SK-N-SH (cell line): Measurements from ENCODE around the gene GOT1. TPM values are rescaled to one million over a fixed set of nuclear protein-coding genes. Genes with fewer than 3 reads are reported as not detected.

ENCODE experiments used
- CTCF ChIA-PET: fragments of 300-600, 350-600 bp; formaldehyde crosslinking; extraction: SDS; loops from one replicate; lab custom pipeline; 2021; lab: Yijun Ruan, JAX
- POLR2A ChIA-PET: fragments of 350-600 bp; sonication (Branson Sonifier 250); formaldehyde crosslinking; extraction: SDS; loops from one replicate; lab custom pipeline; 2020; ENCODE audit warnings: antibody characterized with exemption, inconsistent platforms; lab: Yijun Ruan, JAX
- DNase-seq: peaks from one replicate; pipeline ENCODE4 v3.0.0; 2012
- H2AFZ ChIP-seq: fragments of 200-600 bp; sonication (generic); 2 replicates; pipeline ENCODE4 v1.8.1; 2016; ENCODE audit warnings: antibody characterized with exemption, mild to moderate bottlenecking, low read depth
- H3F3A ChIP-seq: fragments of 200-600 bp; sonication (generic); replicated peaks from 2 replicates; pipeline ENCODE3; 2016; ENCODE audit warnings: antibody characterized with exemption, mild to moderate bottlenecking; ENCODE audit not compliant: insufficient read depth
- H3K27ac ChIP-seq, 2 experiments: fragments of 200-500 bp in 1 of 2; fragments of 200-600 bp in 1 of 2; sonication (Bioruptor generic) in 1 of 2; sonication (generic), shearing (Covaris generic) in 1 of 2; 2 replicates each; pipeline versions ENCODE4 v1.5.1 to v1.6.1; 2014 to 2016; ENCODE audit warnings: low read depth in 2 of 2, inconsistent platforms in 1 of 2, low read length in 1 of 2, mild to moderate bottlenecking in 1 of 2, mixed read lengths in 1 of 2
- H3K27me3 ChIP-seq: fragments of 200-600 bp; sonication (generic), shearing (Covaris generic); 2 replicates; pipeline ENCODE4 v1.6.1; 2016; ENCODE audit warnings: mixed run types; ENCODE audit not compliant: insufficient read depth
- H3K36me3 ChIP-seq, 2 experiments: fragments of 200-500 bp in 1 of 2; fragments of 200-600 bp in 1 of 2; sonication (Bioruptor generic) in 1 of 2; sonication (generic) in 1 of 2; replicated peaks in 1 of 2; 2 replicates each; pipeline versions ENCODE3 to v1.5.1; 2014 to 2016; ENCODE audit warnings: low read length in 1 of 2, mild to moderate bottlenecking in 1 of 2; ENCODE audit not compliant: insufficient read depth in 2 of 2, control insufficient read depth in 1 of 2
- H3K4me1 ChIP-seq, 2 experiments: fragments of 200-500 bp in 1 of 2; fragments of 200-600 bp in 1 of 2; sonication (Bioruptor generic) in 1 of 2; sonication (generic), shearing (Covaris generic) in 1 of 2; 2 replicates each; pipeline versions ENCODE4 v1.5.1 to v1.6.1; 2014 to 2016; ENCODE audit warnings: low read depth in 1 of 2, low read length in 1 of 2, mixed run types in 1 of 2; ENCODE audit not compliant: insufficient read depth in 2 of 2, control insufficient read depth in 1 of 2
- H3K4me2 ChIP-seq: fragments of 200-600 bp; sonication (generic), shearing (Covaris generic); 2 replicates; pipeline ENCODE4 v1.6.1; 2017; ENCODE audit warnings: mixed run types
- H3K4me3 ChIP-seq, 2 experiments: fragments of 200-500 bp in 1 of 2; fragments of 200-600 bp in 1 of 2; sonication (Bioruptor generic) in 1 of 2; sonication (generic), shearing (Covaris generic) in 1 of 2; 2 replicates each; pipeline versions ENCODE4 v1.5.1 to v1.8.1; 2014 to 2016; ENCODE audit warnings: low read depth in 2 of 2, inconsistent platforms in 1 of 2, low read length in 1 of 2, mild to moderate bottlenecking in 1 of 2, mixed read lengths in 1 of 2, moderate library complexity in 1 of 2
- H3K79me2 ChIP-seq: fragments of 200-600 bp; sonication (generic); 2 replicates; pipeline ENCODE4 v1.8.1; 2017; ENCODE audit warnings: mild to moderate bottlenecking; ENCODE audit not compliant: insufficient read depth
- H3K9ac ChIP-seq: fragments of 200-600 bp; sonication (generic); 2 replicates; pipeline ENCODE4 v1.6.1; 2017; ENCODE audit warnings: mixed run types
- H3K9me2 ChIP-seq: fragments of 200-600 bp; sonication (generic); 2 replicates; pipeline ENCODE4 v1.6.1; 2017; ENCODE audit warnings: mixed run types
- H3K9me3 ChIP-seq: fragments of 200-600 bp; sonication (generic); 2 replicates; pipeline ENCODE4 v1.6.1; 2017; ENCODE audit warnings: mixed run types, mild to moderate bottlenecking, moderate library complexity
- H4K20me1 ChIP-seq: fragments of 200-600 bp; sonication (generic); 2 replicates; pipeline ENCODE4 v1.6.1; 2017; ENCODE audit warnings: mild to moderate bottlenecking, mixed run types; ENCODE audit not compliant: insufficient read depth
- CTCF ChIP-seq: fragments of 200-600 bp; sonication (generic); IDR thresholded peaks from 2 replicates; pipeline ENCODE4 v1.6.1; 2017; ENCODE audit warnings: antibody characterized with exemption, mild to moderate bottlenecking, moderate library complexity
- FOSL2 ChIP-seq: IDR thresholded peaks from 2 replicates; pipeline ENCODE4 v1.4.0; 2012; ENCODE audit warnings: low read depth, mild to moderate bottlenecking, moderate library complexity, borderline replicate concordance
- GABPA ChIP-seq: IDR thresholded peaks from 2 replicates; pipeline ENCODE4 v1.4.0; 2012; ENCODE audit warnings: low read depth, mild to moderate bottlenecking
- GATA2 ChIP-seq: sonication (generic); formaldehyde crosslinking; IDR thresholded peaks from 2 replicates; pipeline ENCODE4 v1.5.0; 2020; ENCODE audit warnings: mild to moderate bottlenecking, missing genetic modification reagents
- IRF3 ChIP-seq: fragments of 150-350 bp; IDR thresholded peaks from 2 replicates; pipeline ENCODE4 v1.6.1; 2016; ENCODE audit warnings: mild to moderate bottlenecking, low read depth, low read length
- MEF2A ChIP-seq: IDR thresholded peaks from 2 replicates; pipeline ENCODE4 v1.4.0; 2012; ENCODE audit warnings: low read depth, borderline replicate concordance
- MXI1 ChIP-seq: IDR thresholded peaks from 2 replicates; pipeline ENCODE4 v1.6.1; 2012; ENCODE audit warnings: mild to moderate bottlenecking, low read depth, low read length, improper control_type of control experiment
- POLR2AphosphoS5 ChIP-seq: IDR thresholded peaks from 2 replicates; pipeline ENCODE4 v1.6.1; 2012; ENCODE audit warnings: low read depth, low read length
- RCOR1 ChIP-seq: fragments of 150-350 bp; IDR thresholded peaks from 2 replicates; pipeline ENCODE4 v1.6.1; 2017; ENCODE audit warnings: antibody characterized with exemption, low read length
- REST ChIP-seq: IDR thresholded peaks from 2 replicates; pipeline ENCODE4 v1.6.1; 2012; ENCODE audit warnings: mild to moderate bottlenecking, low read depth, low read length, moderate library complexity
- RFX5 ChIP-seq: IDR thresholded peaks from 2 replicates; pipeline ENCODE4 v1.6.1; 2012; ENCODE audit warnings: mild to moderate bottlenecking, improper control_type of control experiment, low read length
- RXRA ChIP-seq: IDR thresholded peaks from 2 replicates; pipeline ENCODE4 v1.4.0; 2012; ENCODE audit warnings: low read depth, mild to moderate bottlenecking, borderline replicate concordance
- TCF12 ChIP-seq: IDR thresholded peaks from 2 replicates; pipeline ENCODE4 v1.4.0; 2012
- TEAD4 ChIP-seq: IDR thresholded peaks from 2 replicates; pipeline ENCODE4 v1.4.0; 2012; ENCODE audit warnings: mild to moderate bottlenecking, borderline replicate concordance; ENCODE audit not compliant: insufficient read depth
- USF2 ChIP-seq: fragments of 150-350 bp; IDR thresholded peaks from 2 replicates; pipeline ENCODE4 v1.6.1; 2017; ENCODE audit warnings: antibody characterized with exemption, low read length, low read depth, borderline replicate concordance
- YY1 ChIP-seq: IDR thresholded peaks from 2 replicates; pipeline ENCODE4 v1.4.0; 2012; ENCODE audit warnings: low read depth, mild to moderate bottlenecking
- ZBTB33 ChIP-seq: IDR thresholded peaks from 2 replicates; pipeline ENCODE4 v1.4.0; 2012; ENCODE audit warnings: low read depth, borderline replicate concordance
- WGBS: methylation state at CpG from one replicate; pipeline ENCODE4 v1.1.6; 2017; ENCODE audit warnings: low lambda C conversion rate; 5-methylcytosine and 5-hydroxymethylcytosine counted together
- polyA plus RNA-seq, 3 experiments: library from polyadenylated mRNA; depleted of rRNA; stranded (reverse); fragments of >200 nt; gene quantifications; 2 replicates each; pipeline ENCODE4 v1.2.3, GENCODE V29; 2012

Gene GOT1
- polyA plus RNA-seq, 1 of the 3 experiments (the other 2 are of a cell fraction), result 9.8 TPM

GRCh38 chr10:99360934-99361333, 69.5 kb downstream of the GOT1 start:
- no peak overlapping the region for H2AFZ ChIP-seq
- H3K9me3 ChIP-seq, result no peaks in the 10 kb centered on the region
- no peak overlapping the region for H3K4me2 ChIP-seq
- no peak for DNase-seq
- no peak overlapping the region for H3K4me3 ChIP-seq
- 32% methylated on average over 5 of the region's 5 CpGs for WGBS
- no peak overlapping the region for H3K27ac ChIP-seq
- no peaks in the 10 kb centered on the region for H3K36me3 ChIP-seq
- no peaks in the 10 kb centered on the region for H3F3A ChIP-seq
- ChIA-PET CTCF (interaction anchor here (0.7 to 1.9 kb wide), 4 partner anchors 8 to 41 kb away, joined by 3 to 7 read pairs (median 4); no protein-coding TSS in a partner anchor), POLR2A (no interaction called here)
- no peaks in the 10 kb centered on the region for H3K79me2 ChIP-seq
- no peak for TF ChIP-seq RFX5
- no peak for TF ChIP-seq POLR2AphosphoS5
- TF ChIP-seq TCF12, result no peak
- TF ChIP-seq MEF2A, result no peak
- no peak for TF ChIP-seq MXI1
- no peak for TF ChIP-seq GABPA
- no peak for TF ChIP-seq IRF3
- no peak for TF ChIP-seq RXRA
- TF ChIP-seq ZBTB33, result no peak
- TF ChIP-seq GATA2 (CRISPR knock-in tag), result no peak
- TF ChIP-seq CTCF, result no peak
- TF ChIP-seq YY1, result no peak
- TF ChIP-seq USF2, result no peak
- no peak for TF ChIP-seq FOSL2
- no peak for TF ChIP-seq TEAD4
- no peak for TF ChIP-seq REST
- no peak for TF ChIP-seq RCOR1
- peaks cover 10% of the 10 kb centered on the region; the same call in 1 of the 2 replicates for H3K27me3 ChIP-seq
- H3K9ac ChIP-seq, result no peak overlapping the region
- no peaks in the 10 kb centered on the region for H4K20me1 ChIP-seq
- no peaks in the 10 kb centered on the region for H3K4me1 ChIP-seq
- no peaks in the 10 kb centered on the region for H3K9me2 ChIP-seq
